ENCODE measurements around the gene TEX261.
A peak's percentile ranks its signal among the peaks of the same experiment; 100 is the strongest.

TEX261 gene

DNA sequence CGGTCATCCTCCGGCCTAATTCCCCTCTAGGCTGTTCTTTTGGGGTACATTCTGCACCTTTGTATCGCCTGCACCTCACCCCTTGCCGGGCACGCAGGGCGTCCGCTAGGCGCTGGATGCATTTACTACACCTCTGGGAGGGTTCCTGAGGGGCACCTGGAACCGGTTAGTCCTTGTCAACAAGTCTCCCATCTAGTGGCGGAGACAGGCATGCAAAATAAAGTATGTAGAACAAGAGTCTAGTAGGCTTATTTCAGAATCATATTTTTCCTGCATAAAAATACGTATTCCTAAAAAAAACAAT, 705 bp upstream of the TEX261 start:
- TF ChIP-seq, protein P1, sequence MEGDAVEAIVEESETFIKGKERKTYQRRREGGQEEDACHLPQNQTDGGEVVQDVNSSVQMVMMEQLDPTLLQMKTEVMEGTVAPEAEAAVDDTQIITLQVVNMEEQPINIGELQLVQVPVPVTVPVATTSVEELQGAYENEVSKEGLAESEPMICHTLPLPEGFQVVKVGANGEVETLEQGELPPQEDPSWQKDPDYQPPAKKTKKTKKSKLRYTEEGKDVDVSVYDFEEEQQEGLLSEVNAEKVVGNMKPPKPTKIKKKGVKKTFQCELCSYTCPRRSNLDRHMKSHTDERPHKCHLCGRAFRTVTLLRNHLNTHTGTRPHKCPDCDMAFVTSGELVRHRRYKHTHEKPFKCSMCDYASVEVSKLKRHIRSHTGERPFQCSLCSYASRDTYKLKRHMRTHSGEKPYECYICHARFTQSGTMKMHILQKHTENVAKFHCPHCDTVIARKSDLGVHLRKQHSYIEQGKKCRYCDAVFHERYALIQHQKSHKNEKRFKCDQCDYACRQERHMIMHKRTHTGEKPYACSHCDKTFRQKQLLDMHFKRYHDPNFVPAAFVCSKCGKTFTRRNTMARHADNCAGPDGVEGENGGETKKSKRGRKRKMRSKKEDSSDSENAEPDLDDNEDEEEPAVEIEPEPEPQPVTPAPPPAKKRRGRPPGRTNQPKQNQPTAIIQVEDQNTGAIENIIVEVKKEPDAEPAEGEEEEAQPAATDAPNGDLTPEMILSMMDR (IDR thresholded peaks at IDR 0.05), result no peak
- no peaks in the 10 kb centered on the region for H3K27me3 ChIP-seq
- H3K27ac ChIP-seq, result peak overlapping the region; percentile 78
- no peaks in the 10 kb centered on the region for H3K9me3 ChIP-seq
- H3K4me3 ChIP-seq (ENCODE audit: low read depth in 1 of 2, low read length in 1 of 2), result peak overlapping the region; percentile 76 to 92
- H3K36me3 ChIP-seq, result peaks cover 15% of the 10 kb centered on the region
- peaks cover 45 to 47% of the 10 kb centered on the region in 2 experiments for H3K4me1 ChIP-seq (ENCODE audit: control insufficient read depth in 1 of 2, insufficient read depth in 1 of 2, low read depth in 1 of 2, low read length in 1 of 2)

DNA sequence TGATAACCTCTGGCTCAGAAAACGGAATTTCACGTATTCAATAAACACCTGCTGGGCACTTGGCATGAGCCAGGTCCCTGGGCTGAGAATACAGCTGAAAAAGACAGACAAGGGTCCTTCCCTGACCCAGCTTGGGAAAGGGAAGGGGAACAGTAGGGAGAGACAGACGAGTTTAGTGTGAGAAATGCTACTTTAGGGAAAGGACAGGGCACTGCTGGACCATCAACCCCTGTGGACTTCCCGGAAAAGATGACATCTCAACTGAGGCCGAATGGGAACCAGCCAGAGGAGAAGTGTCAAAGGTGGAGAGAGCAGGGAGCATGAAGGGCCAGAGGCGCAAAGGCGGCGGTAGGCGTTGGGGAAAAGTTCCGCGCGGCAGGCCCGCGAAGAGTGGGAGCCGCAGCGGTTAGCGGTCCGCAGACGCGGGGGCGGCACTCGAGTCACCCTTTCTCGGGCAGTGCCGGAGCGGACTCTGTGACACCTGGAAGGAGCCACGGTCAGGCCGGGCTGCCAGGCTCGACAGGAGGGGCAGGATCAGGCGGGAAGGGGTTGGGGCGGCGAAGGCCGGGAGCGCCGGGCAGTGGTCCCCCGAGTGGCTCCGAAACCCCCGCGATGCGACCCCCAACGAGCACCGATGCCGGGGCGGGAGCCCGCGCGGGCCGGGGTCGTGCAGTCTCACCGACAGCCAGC, 519 bp downstream of the TEX261 start:
- peaks cover 36% of the 10 kb centered on the region in 2 experiments for H3K4me1 ChIP-seq (ENCODE audit: control insufficient read depth in 1 of 2, insufficient read depth in 1 of 2, low read depth in 1 of 2, low read length in 1 of 2)
- TF ChIP-seq, protein P1 (IDR thresholded peaks at IDR 0.05), result no peak
- H3K27ac ChIP-seq, result peak overlapping the region; percentile 78

DNA sequence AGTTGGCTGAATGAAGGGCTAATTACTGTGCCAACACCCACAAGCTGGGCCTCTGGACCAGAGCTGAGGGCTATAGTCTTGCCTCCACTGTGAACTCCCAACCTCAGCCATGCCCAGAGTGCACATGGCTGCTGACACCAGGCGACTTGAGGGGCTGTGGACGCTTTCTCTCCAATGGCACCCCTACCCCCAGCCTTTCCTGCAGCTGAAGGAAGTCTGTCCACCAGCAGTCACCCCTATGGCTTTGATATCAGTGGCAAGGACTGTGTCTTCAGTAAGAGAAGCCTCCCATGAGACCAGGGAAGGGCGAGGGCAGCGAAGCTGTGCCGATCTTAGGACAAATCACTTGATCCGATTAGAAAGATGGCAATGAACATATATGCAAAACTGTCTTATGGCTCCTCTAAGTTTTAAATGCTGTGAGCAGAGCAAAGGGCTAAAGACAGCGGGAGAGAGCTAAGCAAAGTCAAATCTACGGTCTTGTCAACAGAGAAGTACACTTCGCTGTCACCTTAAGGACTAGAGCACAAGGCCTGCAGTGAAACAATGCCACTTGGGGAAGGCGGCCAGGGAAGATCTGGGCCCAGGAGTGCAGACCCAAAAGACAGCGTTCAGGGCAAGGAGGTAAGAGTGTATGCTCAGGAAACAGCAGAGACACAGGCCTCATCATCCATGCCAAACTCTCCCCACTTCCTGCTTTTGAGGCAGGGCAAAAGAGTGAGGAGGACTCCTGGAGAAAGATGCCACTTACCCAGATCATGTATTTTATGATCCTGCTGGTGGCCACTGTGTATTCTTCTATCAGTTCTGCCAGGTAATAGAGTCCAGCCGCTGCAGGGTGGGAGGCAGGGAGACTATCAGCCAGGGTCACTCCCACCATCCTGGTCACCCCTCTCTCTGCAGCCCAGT, 1.5 kb downstream of the TEX261 start:
- no peaks in the 10 kb centered on the region for H3K27me3 ChIP-seq
- H3K9me3 ChIP-seq, result no peaks in the 10 kb centered on the region
- H3K27ac ChIP-seq, result peak overlapping the region; percentile 78
- H3K4me1 ChIP-seq (ENCODE audit: control insufficient read depth in 1 of 2, insufficient read depth in 1 of 2, low read depth in 1 of 2, low read length in 1 of 2), result peaks cover 30 to 31% of the 10 kb centered on the region in 2 experiments
- TF ChIP-seq, protein P1 (IDR thresholded peaks at IDR 0.05), result no peak
- peak overlapping the region; percentile 76 to 92 for H3K4me3 ChIP-seq (ENCODE audit: low read depth in 1 of 2, low read length in 1 of 2)
- peaks cover 37% of the 10 kb centered on the region for H3K36me3 ChIP-seq

More for the DNA sequence above, 519 bp downstream of the TEX261 start:
- no peaks in the 10 kb centered on the region for H3K9me3 ChIP-seq
- H3K36me3 ChIP-seq, result peaks cover 28% of the 10 kb centered on the region
- no peaks in the 10 kb centered on the region for H3K27me3 ChIP-seq
- peak overlapping the region; percentile 76 to 92 for H3K4me3 ChIP-seq (ENCODE audit: low read depth in 1 of 2, low read length in 1 of 2)

DNA sequence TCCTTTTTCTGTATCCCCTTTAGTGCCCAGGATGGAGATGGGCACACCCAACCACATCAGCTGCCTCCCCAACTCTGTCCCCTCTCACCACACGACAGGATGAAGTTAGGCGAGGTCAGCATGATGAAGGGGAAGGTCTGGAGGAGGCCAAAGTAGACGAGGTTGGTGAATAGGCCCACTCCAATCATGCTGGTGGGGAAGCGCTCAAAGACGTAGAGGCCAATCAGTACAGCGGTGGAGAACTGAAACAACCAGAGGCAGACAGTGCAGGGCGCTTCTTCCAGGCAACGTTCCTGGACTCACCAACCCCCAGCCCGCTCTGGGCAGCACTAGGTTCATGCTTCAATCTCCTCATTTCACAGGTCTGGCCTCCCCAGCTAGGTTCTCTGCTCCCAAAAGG, 2.9 kb downstream of the TEX261 start:
- no peak overlapping the region for H3K27ac ChIP-seq
- TF ChIP-seq, protein P1 (IDR thresholded peaks at IDR 0.05), result no peak
- H3K9me3 ChIP-seq, result no peaks in the 10 kb centered on the region
- H3K4me3 ChIP-seq (ENCODE audit: low read depth in 1 of 2, low read length in 1 of 2), result no peak overlapping the region
- H3K27me3 ChIP-seq, result no peaks in the 10 kb centered on the region
- H3K4me1 ChIP-seq (ENCODE audit: control insufficient read depth in 1 of 2, insufficient read depth in 1 of 2, low read depth in 1 of 2, low read length in 1 of 2), result peaks cover 30 to 31% of the 10 kb centered on the region in 2 experiments
- H3K36me3 ChIP-seq, result peaks cover 52% of the 10 kb centered on the region

DNA sequence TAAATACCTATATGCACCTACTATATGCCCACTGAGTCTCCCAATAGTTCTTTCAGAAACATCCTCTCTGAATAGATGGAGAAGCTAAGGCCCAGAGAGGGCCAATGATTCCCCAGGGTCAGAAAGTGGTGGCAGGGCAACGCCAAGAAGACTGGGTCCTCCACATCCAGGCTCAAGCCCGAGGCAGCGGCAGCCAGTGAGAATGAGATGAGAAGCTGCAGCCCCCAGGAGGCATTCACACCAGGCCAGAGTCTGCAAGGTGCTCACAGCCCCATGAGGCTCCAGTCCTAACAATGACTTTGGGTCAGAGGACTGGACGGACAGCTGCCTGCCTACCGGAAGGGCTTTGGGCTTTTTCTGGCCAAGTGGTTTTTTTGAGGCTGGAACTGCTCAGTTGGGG, 3.5 kb downstream of the TEX261 start:
- Histone ChIP-seq H3K4me1 (ENCODE audit: control insufficient read depth in 1 of 2, insufficient read depth in 1 of 2, low read depth in 1 of 2, low read length in 1 of 2) (peaks cover 30% of the 10 kb centered on the region in 2 experiments), H3K36me3 (peaks cover 58% of the 10 kb centered on the region), H3K27me3 (no peaks in the 10 kb centered on the region)

More for the DNA sequence above, 3.5 kb downstream of the TEX261 start:
- no peak overlapping the region for H3K4me3 ChIP-seq (ENCODE audit: low read depth in 1 of 2, low read length in 1 of 2)
- TF ChIP-seq, protein P1 (IDR thresholded peaks at IDR 0.05), result no peak
- H3K9me3 ChIP-seq, result no peaks in the 10 kb centered on the region
- no peak overlapping the region for H3K27ac ChIP-seq
